CD4-positive, alpha-beta T cell (primary cell): ENCODE measurements around the gene SH3GLB1. TPM values are rescaled to one million over a fixed set of nuclear protein-coding genes. Genes with fewer than 3 reads are reported as not detected.
"Not testable (repeated sequence)": the region's sequence is repeated elsewhere in the genome, so short reads cannot be mapped to it uniquely, and the experiment has no call there.

Experiments used
- ATAC-seq: fragments of 200-7000 bp; cut with Tn5 transposase; one replicate; pipeline ENCODE4 v1.10.0; 2022; ENCODE audit warnings: mild to moderate bottlenecking; ENCODE audit not compliant: poor library complexity
- CTCF ChIA-PET: fragments of 350-600 bp; sonication (Branson Sonifier 250); formaldehyde crosslinking; loops from one replicate; lab custom pipeline; 2021; ENCODE audit warnings: antibody characterized with exemption, inconsistent platforms; lab: Charles Lee
- POLR2A ChIA-PET: fragments of 350-600 bp; sonication (Branson Sonifier 250); formaldehyde crosslinking; loops from one replicate; lab custom pipeline; 2021; ENCODE audit warnings: antibody characterized with exemption, inconsistent platforms; lab: Charles Lee
- DNase-seq, 14 experiments: peaks; one replicate each; pipeline ENCODE4 v3.0.0-alpha.2; 2013 to 2020; ENCODE audit warnings: mixed read lengths in 2 of 14
- H3K27ac ChIP-seq, 2 donors: one replicate each; pipeline versions ENCODE4 v1.5.1 to v1.7.0; 2013; ENCODE audit warnings: low read length in 2 of 2, low read depth in 1 of 2, mild to moderate bottlenecking in 1 of 2
- H3K27me3 ChIP-seq, 2 experiments: 1 replicate in 1 of 2; 2 replicates in 1 of 2; pipeline versions ENCODE4 v1.6.1 to v1.7.0; 2013; ENCODE audit warnings: low read length in 2 of 2, control low read depth in 1 of 2, mild to moderate bottlenecking in 1 of 2, moderate library complexity in 1 of 2; ENCODE audit not compliant: insufficient read depth in 2 of 2, control insufficient read depth in 1 of 2
- H3K36me3 ChIP-seq: one replicate; pipeline ENCODE4 v1.6.1; 2013; ENCODE audit warnings: low read length, control low read depth; ENCODE audit not compliant: insufficient read depth
- H3K4me1 ChIP-seq: one replicate; pipeline ENCODE4 v1.6.1; 2013; ENCODE audit warnings: low read length, control low read depth; ENCODE audit not compliant: insufficient read depth
- H3K4me3 ChIP-seq: one replicate; pipeline ENCODE4 v1.5.1; 2013; ENCODE audit warnings: mild to moderate bottlenecking, low read length, moderate library complexity
- H3K9me3 ChIP-seq, 2 experiments: 1 replicate in 1 of 2; 2 replicates in 1 of 2; pipeline versions ENCODE4 v1.6.1 to v1.7.0; 2013; ENCODE audit warnings: low read length in 2 of 2, mild to moderate bottlenecking in 2 of 2, control low read depth in 1 of 2, moderate library complexity in 1 of 2; ENCODE audit not compliant: control insufficient read depth in 1 of 2, insufficient read depth in 1 of 2
- H3K27ac Mint-ChIP-seq: one replicate; pipeline ENCODE4 v1.8.0; 2020; ENCODE audit warnings: mixed read lengths
- H3K27me3 Mint-ChIP-seq: one replicate; pipeline ENCODE4 v1.8.0; 2021; ENCODE audit warnings: mixed read lengths
- H3K36me3 Mint-ChIP-seq: one replicate; pipeline ENCODE4 v1.8.0; 2021; ENCODE audit warnings: low read depth, mixed read lengths
- H3K4me1 Mint-ChIP-seq: one replicate; pipeline ENCODE4 v1.8.0; 2021; ENCODE audit warnings: low read depth, mixed read lengths
- H3K4me3 Mint-ChIP-seq: one replicate; pipeline ENCODE4 v1.8.0; 2020; ENCODE audit warnings: mild to moderate bottlenecking, mixed read lengths
- H3K9me3 Mint-ChIP-seq: one replicate; pipeline ENCODE4 v1.8.0; 2020; ENCODE audit warnings: mixed read lengths
- intact Hi-C, 2 experiments: fragments of 100-400 bp; cut with DNase I in 1 of 2; cut with micrococcal nuclease in 1 of 2; formaldehyde crosslinking; loops; one replicate each; pipeline versions ENCODE4 v1.15.1 to v1.9.0; 2023 to 2025; cut with DNase I, micrococcal nuclease
- total RNA-seq, 174 experiments: library from RNA in 2 of 174; stranded (reverse) in 2 of 174; gene quantifications; one replicate each; pipeline ENCODE4 v1.2.3 and lab custom pipeline; 2021 to 2026
- TF ChIP-seq, protein P1 (sequence below): fragments of 200-600 bp; IDR thresholded peaks from one replicate; pipeline ENCODE4 v1.8.0; 2022; ENCODE audit warnings: antibody characterized with exemption, mild to moderate bottlenecking

Gene SH3GLB1
- total RNA-seq, 2 experiments from 2014 or later, result 50.6 to 52.3 TPM

DNA sequence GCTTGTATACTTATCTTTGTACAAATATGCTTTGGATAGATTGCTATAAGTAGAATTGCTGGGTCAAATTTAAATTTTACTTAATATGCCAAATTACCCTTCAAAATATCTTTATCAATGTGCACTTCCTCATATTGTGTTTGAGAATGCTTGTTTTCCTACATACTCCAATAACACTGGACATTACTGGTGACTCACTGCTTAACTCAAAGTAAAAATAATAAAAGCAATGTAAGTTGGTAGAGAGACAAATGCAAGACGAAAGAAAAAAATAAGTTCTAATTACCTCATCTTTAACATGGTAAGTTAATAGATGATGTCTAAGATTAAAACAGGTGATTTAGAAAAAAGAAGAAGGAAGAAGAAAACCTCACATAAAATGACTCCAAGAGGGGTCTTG, 7.9 kb upstream of the SH3GLB1 start:
- DNase-seq (no peak), ATAC-seq (no peak)
- ChIA-PET POLR2A (no interaction called here), CTCF (interaction anchor here (3.1 kb wide), 1 partner anchor 8 kb away, joined by 16 read pairs; the partner anchor contains the start of gene SH3GLB1)
- Histone ChIP-seq H3K9me3 (no peaks in the 10 kb centered on the region), H3K36me3 (no peaks in the 10 kb centered on the region), H3K4me3 (no peak overlapping the region), H3K27ac (no peak overlapping the region), H3K27me3 (no peaks in the 10 kb centered on the region), H3K4me1 (no peaks in the 10 kb centered on the region)
- Mint-ChIP-seq H3K27me3 (no peaks in the 10 kb centered on the region), H3K36me3 (no peaks in the 10 kb centered on the region), H3K4me1 (no peaks in the 10 kb centered on the region), H3K27ac (no peak overlapping the region), H3K9me3 (no peaks in the 10 kb centered on the region), H3K4me3 (no peak overlapping the region)
- intact Hi-C loops, result no loop called here
- TF ChIP-seq, protein P1, sequence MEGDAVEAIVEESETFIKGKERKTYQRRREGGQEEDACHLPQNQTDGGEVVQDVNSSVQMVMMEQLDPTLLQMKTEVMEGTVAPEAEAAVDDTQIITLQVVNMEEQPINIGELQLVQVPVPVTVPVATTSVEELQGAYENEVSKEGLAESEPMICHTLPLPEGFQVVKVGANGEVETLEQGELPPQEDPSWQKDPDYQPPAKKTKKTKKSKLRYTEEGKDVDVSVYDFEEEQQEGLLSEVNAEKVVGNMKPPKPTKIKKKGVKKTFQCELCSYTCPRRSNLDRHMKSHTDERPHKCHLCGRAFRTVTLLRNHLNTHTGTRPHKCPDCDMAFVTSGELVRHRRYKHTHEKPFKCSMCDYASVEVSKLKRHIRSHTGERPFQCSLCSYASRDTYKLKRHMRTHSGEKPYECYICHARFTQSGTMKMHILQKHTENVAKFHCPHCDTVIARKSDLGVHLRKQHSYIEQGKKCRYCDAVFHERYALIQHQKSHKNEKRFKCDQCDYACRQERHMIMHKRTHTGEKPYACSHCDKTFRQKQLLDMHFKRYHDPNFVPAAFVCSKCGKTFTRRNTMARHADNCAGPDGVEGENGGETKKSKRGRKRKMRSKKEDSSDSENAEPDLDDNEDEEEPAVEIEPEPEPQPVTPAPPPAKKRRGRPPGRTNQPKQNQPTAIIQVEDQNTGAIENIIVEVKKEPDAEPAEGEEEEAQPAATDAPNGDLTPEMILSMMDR, result no peak

DNA sequence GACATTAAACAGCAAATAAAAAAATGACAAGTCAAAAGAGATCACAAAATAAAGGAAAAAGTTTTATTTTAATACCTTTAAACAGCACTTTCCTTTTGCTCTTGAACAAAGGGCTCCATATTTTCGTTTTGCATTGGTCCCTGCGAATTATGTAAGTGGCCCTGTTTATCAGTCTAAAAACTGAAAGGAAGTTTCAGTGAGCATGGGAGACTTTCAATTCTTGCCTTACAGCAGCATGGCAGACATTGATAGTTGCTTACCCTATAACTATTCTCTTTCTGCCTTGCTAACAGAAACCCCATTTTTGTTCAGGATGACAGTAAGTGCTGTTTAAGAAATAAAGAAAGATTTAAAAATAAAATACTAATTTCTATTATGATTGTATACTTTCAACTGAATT, 5.2 kb upstream of the SH3GLB1 start:
- ATAC-seq (no peak), DNase-seq (no peak)
- no peak overlapping the region for H3K27ac Mint-ChIP-seq
- intact Hi-C loops, result no loop called here
- no peaks in the 10 kb centered on the region for H3K36me3 ChIP-seq
- H3K27me3 Mint-ChIP-seq, result no peaks in the 10 kb centered on the region
- peaks cover 10% of the 10 kb centered on the region for H3K4me1 ChIP-seq
- no peak overlapping the region for H3K27ac ChIP-seq
- H3K27me3 ChIP-seq, result no peaks in the 10 kb centered on the region
- ChIA-PET POLR2A (no interaction called here), CTCF (no interaction called here)
- no peaks in the 10 kb centered on the region for H3K9me3 Mint-ChIP-seq
- H3K4me3 ChIP-seq, result no peak overlapping the region
- TF ChIP-seq, protein P1, result no peak
- no peak overlapping the region for H3K4me3 Mint-ChIP-seq
- peaks cover 18% of the 10 kb centered on the region for H3K4me1 Mint-ChIP-seq
- no peaks in the 10 kb centered on the region for H3K9me3 ChIP-seq
- H3K36me3 Mint-ChIP-seq, result peaks cover 6% of the 10 kb centered on the region

DNA sequence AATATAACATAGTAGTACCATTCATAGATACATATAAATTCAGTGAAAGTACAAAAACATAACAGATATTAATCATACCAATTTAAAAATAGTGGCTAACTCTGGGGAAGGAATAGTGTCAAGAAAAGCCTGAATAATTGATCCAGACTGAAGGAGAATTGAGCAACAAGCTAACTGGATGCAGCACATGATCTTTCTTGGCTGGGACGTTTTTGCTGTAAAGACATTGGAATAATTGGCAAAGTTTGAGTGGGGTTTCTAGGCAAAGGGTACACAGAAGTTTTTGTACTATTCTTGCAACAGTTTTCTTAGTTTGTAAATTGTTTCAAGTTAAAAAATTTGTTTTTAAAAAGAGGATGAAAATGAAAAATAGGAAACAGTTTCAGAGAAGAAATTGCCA, 2.6 kb upstream of the SH3GLB1 start:
- Mint-ChIP-seq H3K27ac (peak overlapping the region; percentile 99), H3K27me3 (no peaks in the 10 kb centered on the region), H3K9me3 (no peaks in the 10 kb centered on the region), H3K4me1 (peaks cover 33% of the 10 kb centered on the region), H3K36me3 (peaks cover 25% of the 10 kb centered on the region), H3K4me3 (peak overlapping the region; percentile 26)
- Histone ChIP-seq H3K27me3 (no peaks in the 10 kb centered on the region), H3K4me3 (no peak overlapping the region), H3K9me3 (no peaks in the 10 kb centered on the region), H3K4me1 (peaks cover 10% of the 10 kb centered on the region), H3K36me3 (no peaks in the 10 kb centered on the region), H3K27ac (no peak overlapping the region)
- ATAC-seq (no peak), DNase-seq (no peak)
- ChIA-PET CTCF (no interaction called here), POLR2A (no interaction called here)
- intact Hi-C loops, result loop anchor here (10.0 kb wide), 8 partner anchors 197 to 1447 kb away; partner anchors contain the start of genes HS2ST1 (in 2 of the 2), SELENOF (in 2 of the 2), C1orf52 (in 1 of the 2) and ODF2L (in 1 of the 2)
- TF ChIP-seq, protein P1, result no peak

DNA sequence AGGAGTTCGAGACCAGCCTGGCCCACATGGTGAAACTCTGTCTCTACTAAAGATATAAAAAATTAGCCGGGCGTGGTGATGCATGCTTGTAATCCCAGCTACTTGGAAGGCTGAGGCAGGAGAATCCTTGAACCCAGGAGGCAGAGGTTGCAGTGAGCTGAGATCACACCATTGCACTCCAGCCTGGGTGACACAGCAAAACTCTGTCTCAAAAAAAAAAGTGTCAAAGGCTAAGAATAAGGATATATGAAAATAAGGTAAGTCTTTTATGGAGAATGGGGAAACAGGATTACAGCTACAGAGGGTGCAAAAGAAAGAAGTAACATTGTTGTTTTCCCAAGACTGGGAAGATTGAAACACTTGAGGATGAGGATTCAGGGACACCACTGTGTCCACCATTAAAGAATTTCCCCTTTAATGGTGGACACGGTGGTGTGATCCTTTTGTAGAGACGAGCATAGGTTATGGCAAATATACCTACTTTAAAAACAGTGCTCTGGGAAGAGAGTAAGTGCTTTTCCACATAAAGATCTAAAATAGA, 1.4 kb upstream of the SH3GLB1 start:
- Mint-ChIP-seq H3K27ac (peak overlapping the region; percentile 99), H3K4me3 (peak overlapping the region; percentile 99), H3K4me1 (peaks cover 46% of the 10 kb centered on the region), H3K36me3 (peaks cover 30% of the 10 kb centered on the region)
- H3K27ac ChIP-seq, result peak overlapping the region in 1 of 2 donors; percentile 84
- H3K36me3 ChIP-seq, H3K9me3 ChIP-seq, H3K9me3 Mint-ChIP-seq, ATAC-seq, H3K27me3 ChIP-seq, H3K27me3 Mint-ChIP-seq, DNase-seq, H3K4me3 ChIP-seq: not testable (repeated sequence)
- POLR2A ChIA-PET, result interaction anchor here (1.4 to 4.3 kb wide), 13 partner anchors 9 to 1980 kb away, joined by 4 to 103 read pairs (median 13); partner anchors contain the start of genes BCL10, HS2ST1, ODF2L and SELENOF
- intact Hi-C loops, result loop anchor here (1.0 to 10.0 kb wide), 9 partner anchors 40 to 1448 kb away; partner anchors contain the start of genes HS2ST1 (in 2 of the 2), SELENOF (in 2 of the 2), C1orf52 (in 1 of the 2) and ODF2L (in 1 of the 2)
- CTCF ChIA-PET, result interaction anchor here (2.2 to 4.1 kb wide), 6 partner anchors 14 to 229 kb away, joined by 6 to 89 read pairs (median 15); partner anchors contain the start of genes HS2ST1 and SELENOF
- H3K4me1 ChIP-seq, result peaks cover 18% of the 10 kb centered on the region
